NT2/D1 (cell line): Measurements from ENCODE around the gene PHIP.

Experiments
- SUZ12 ChIP-seq: IDR thresholded peaks from 2 replicates; pipeline ENCODE4 v1.6.1; 2011; ENCODE audit not compliant: insufficient read length, insufficient read depth; ENCODE audit errors: extremely low read depth
- ZNF274 ChIP-seq: IDR thresholded peaks from 2 replicates; pipeline ENCODE4 v1.6.1; 2011; ENCODE audit warnings: mild to moderate bottlenecking, low read depth, low read length

DNA sequence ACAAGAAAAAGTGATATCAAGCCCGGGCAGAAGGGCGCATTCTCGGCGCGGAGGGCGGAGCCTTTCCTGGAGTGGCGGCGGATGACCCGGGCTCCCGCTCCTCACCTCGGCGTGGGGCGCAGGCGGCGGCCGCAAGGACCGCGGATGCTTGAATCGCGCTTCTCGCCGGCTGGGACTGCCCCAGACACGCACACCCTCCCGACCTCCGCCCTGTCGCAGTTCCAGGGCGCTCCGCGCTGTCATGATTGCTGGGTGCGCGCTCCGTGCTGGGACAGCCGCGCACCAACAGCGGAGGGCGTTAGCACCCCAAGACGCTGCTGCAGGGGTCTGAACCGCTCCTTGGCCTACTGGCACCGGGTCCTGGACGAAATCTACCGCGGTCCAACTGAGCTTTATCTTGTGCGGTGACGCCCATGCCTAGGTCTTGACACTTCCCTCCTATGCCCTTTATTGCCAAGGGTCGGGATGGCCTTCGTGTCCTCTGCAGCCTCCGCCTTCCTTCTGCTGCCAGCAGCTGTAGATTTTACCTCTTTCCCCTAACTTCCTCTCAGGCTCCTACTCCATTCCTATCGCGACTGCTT, 167.4 kb downstream of the PHIP start:
- TF ChIP-seq SUZ12: no peak
- TF ChIP-seq ZNF274: no peak
